Measurements from ENCODE around the gene SGK2. TPM values are rescaled to one million over a fixed set of nuclear protein-coding genes. Genes with fewer than 3 reads are reported as not detected.
A peak's percentile ranks its signal among the peaks of the same experiment; 100 is the strongest.
"Not testable (repeated sequence)": the region's sequence is repeated elsewhere in the genome, so short reads cannot be mapped to it uniquely, and the experiment has no call there.

The SGK2 gene
- total and polyA plus RNA-seq, 2 of the 13 experiments (the other 11 are each of a cell fraction or from before 2014, with no cell fraction given), result 6.2 to 29.4 TPM

- H4K20me1 ChIP-seq (ENCODE audit: insufficient read depth, low read length); ATAC-seq; H3K36me3 ChIP-seq (replicated peaks in 1 of 2; ENCODE audit: control insufficient read depth in 1 of 2, insufficient read depth in 2 of 2, low read length in 2 of 2); H3K4me2 ChIP-seq (ENCODE audit: low read depth, low read length); FAIRE-seq; DNase-seq (ENCODE audit: low spot score); H3K9ac ChIP-seq (ENCODE audit: insufficient read depth, low read depth, low read length); H3K4me3 ChIP-seq (replicated peaks in 1 of 3; ENCODE audit: insufficient read depth in 1 of 3, low read depth in 2 of 3, low read length in 3 of 3); in situ Hi-C loops (cut with HindIII; ENCODE audit: extremely low pct_ligation_motif_present, low pct_unique_long_range_greater_than_20kb); H3K9me3 ChIP-seq (ENCODE audit: low read length); H2AFZ ChIP-seq (ENCODE audit: low read length); H3K27ac ChIP-seq (ENCODE audit: extremely low read length, insufficient read depth, low read length); BruUV-seq (replicated peaks); CTCF ChIA-PET (ENCODE audit: low intra/inter-chr PET ratio, low total read pairs); H3K27me3 ChIP-seq (ENCODE audit: control insufficient read depth in 1 of 2, insufficient read depth in 2 of 2, low read length in 2 of 2); intact Hi-C loops (cut with micrococcal nuclease; ENCODE audit: unreplicated experiment): not testable (repeated sequence)
- WGBS (ENCODE audit: low lambda C conversion rate), result 90% methylated on average over 10 of the region's 10 CpGs
- TF ChIP-seq ZNF121 (CRISPR knock-in tag; IDR thresholded peaks at IDR 0.05), result peak; percentile 64
- POLR2A ChIA-PET, result interaction anchor here (6.7 kb wide), 1 partner anchor 30 kb away, joined by 182 read pairs; the partner anchor contains the start of gene SGK2
- H3K4me1 ChIP-seq (ENCODE audit: insufficient read depth, low read length), result peaks cover 53% of the 10 kb centered on the region
- peaks cover 10% of the 10 kb centered on the region for H3K79me2 ChIP-seq (ENCODE audit: insufficient read depth, low read length)
Measured at GRCh38 chr20:43588526-43588925, 29.7 kb downstream of the SGK2 start.

- peaks cover 2 to 7% of the 10 kb centered on the region in 2 experiments; a peak in 3 of 5 replicates for H3K36me3 ChIP-seq (replicated peaks in 1 of 2; ENCODE audit: control insufficient read depth in 1 of 2, insufficient read depth in 2 of 2, low read length in 2 of 2)
- TSS peak; percentile 99 for BruUV-seq (replicated peaks)
- H3K4me3 ChIP-seq (replicated peaks in 1 of 3; ENCODE audit: insufficient read depth in 1 of 3, low read depth in 2 of 3, low read length in 3 of 3), result peak overlapping the region; percentile 84 to 89 (median 86)
- H3K9me3 ChIP-seq (ENCODE audit: low read length), result no peaks in the 10 kb centered on the region
- H3K9ac ChIP-seq (ENCODE audit: insufficient read depth, low read depth, low read length), result peak overlapping the region; percentile 73
- no peaks in the 10 kb centered on the region for H3K27me3 ChIP-seq (ENCODE audit: control insufficient read depth in 1 of 2, insufficient read depth in 2 of 2, low read length in 2 of 2)
- peak overlapping the region; percentile 91 for H3K4me2 ChIP-seq (ENCODE audit: low read depth, low read length)
- ChIA-PET POLR2A (interaction anchor here (1.0 to 6.7 kb wide), 15 partner anchors 16 to 133 kb away, joined by 4 to 182 read pairs (median 9); partner anchors contain the start of genes L3MBTL1, SGK2 and SRSF6), CTCF (ENCODE audit: low intra/inter-chr PET ratio, low total read pairs) (no interaction called here)
- peak overlapping the region; percentile 79 for H3K27ac ChIP-seq (ENCODE audit: extremely low read length, insufficient read depth, low read length)
- peaks cover 38% of the 10 kb centered on the region for H3K4me1 ChIP-seq (ENCODE audit: insufficient read depth, low read length)
- H4K20me1 ChIP-seq (ENCODE audit: insufficient read depth, low read length), result no peaks in the 10 kb centered on the region
- no peak for FAIRE-seq
- ATAC-seq, result peak; percentile 38
- intact Hi-C loops (cut with micrococcal nuclease; ENCODE audit: unreplicated experiment), result loop anchor here (1.0 kb wide), 3 partner anchors 34 to 63 kb away; no protein-coding TSS in a partner anchor
- DNase-seq (ENCODE audit: low spot score), result peak; percentile 30
- WGBS (ENCODE audit: low lambda C conversion rate), result 10% methylated on average over 8 of the region's 9 CpGs
- peak overlapping the region; percentile 56 for H2AFZ ChIP-seq (ENCODE audit: low read length)
- peaks cover 10% of the 10 kb centered on the region for H3K79me2 ChIP-seq (ENCODE audit: insufficient read depth, low read length)
- in situ Hi-C loops (cut with HindIII; ENCODE audit: extremely low pct_ligation_motif_present, low pct_unique_long_range_greater_than_20kb), result no loop called here
- TF ChIP-seq POLR2A (IDR thresholded peaks at IDR 0.05; ENCODE audit: insufficient read depth in 1 of 2, low read depth in 2 of 2, low read length in 2 of 2) (0 out of 4 replicates have a peak, but pooled peaks of 1 of the 2 experiments have one; percentile 25), ZMAT5 (CRISPR knock-in tag; IDR thresholded peaks at IDR 0.05; ENCODE audit: borderline replicate concordance, low read depth) (0 out of 2 replicates have a peak, but pooled peaks have one; percentile 87), ZNF737 (CRISPR knock-in tag; IDR thresholded peaks at IDR 0.05; ENCODE audit: borderline replicate concordance) (0 out of 2 replicates have a peak, but pooled peaks have one; percentile 12), GABPA (IDR thresholded peaks at IDR 0.05; ENCODE audit: low read depth, low read length) (no peak), GABPA (CRISPR knock-in tag; IDR thresholded peaks at IDR 0.05; ENCODE audit: low read depth) (no peak), ZNF563 (CRISPR knock-in tag; IDR thresholded peaks at IDR 0.05) (0 out of 2 replicates have a peak, but pooled peaks have one; percentile 16), EHMT2 (IDR thresholded peaks at IDR 0.05; ENCODE audit: borderline replicate concordance, low read depth, low read length) (0 out of 2 replicates have a peak, but pooled peaks have one; percentile 28), ARID5B (CRISPR knock-in tag; IDR thresholded peaks at IDR 0.05) (no peak), NCOA1 (CRISPR knock-in tag; IDR thresholded peaks at IDR 0.05) (peak; percentile 26; the same call in 1 of the 2 replicates), EED (CRISPR knock-in tag; IDR thresholded peaks at IDR 0.05) (0 out of 2 replicates have a peak, but pooled peaks have one; percentile 10), XRCC5 (optimal IDR thresholded peaks at IDR 0.05; ENCODE audit: low read length) (no peak), ZNF253 (CRISPR knock-in tag; IDR thresholded peaks at IDR 0.05; ENCODE audit: borderline replicate concordance) (0 out of 2 replicates have a peak, but pooled peaks have one; percentile 63)
Measured at GRCh38 chr20:43590036-43590391, 31.2 kb downstream of the SGK2 start.

Data from HepG2 (cell line).